SW480 (cell line): Measurements from ENCODE around the gene ZNF304.
A peak's percentile ranks its signal among the peaks of the same experiment; 100 is the strongest.

Experiments used
- DNase-seq: peaks from one replicate; pipeline ENCODE4 v3.0.0-alpha.2; 2016; ENCODE audit warnings: low spot score

The ZNF304 gene

DNA sequence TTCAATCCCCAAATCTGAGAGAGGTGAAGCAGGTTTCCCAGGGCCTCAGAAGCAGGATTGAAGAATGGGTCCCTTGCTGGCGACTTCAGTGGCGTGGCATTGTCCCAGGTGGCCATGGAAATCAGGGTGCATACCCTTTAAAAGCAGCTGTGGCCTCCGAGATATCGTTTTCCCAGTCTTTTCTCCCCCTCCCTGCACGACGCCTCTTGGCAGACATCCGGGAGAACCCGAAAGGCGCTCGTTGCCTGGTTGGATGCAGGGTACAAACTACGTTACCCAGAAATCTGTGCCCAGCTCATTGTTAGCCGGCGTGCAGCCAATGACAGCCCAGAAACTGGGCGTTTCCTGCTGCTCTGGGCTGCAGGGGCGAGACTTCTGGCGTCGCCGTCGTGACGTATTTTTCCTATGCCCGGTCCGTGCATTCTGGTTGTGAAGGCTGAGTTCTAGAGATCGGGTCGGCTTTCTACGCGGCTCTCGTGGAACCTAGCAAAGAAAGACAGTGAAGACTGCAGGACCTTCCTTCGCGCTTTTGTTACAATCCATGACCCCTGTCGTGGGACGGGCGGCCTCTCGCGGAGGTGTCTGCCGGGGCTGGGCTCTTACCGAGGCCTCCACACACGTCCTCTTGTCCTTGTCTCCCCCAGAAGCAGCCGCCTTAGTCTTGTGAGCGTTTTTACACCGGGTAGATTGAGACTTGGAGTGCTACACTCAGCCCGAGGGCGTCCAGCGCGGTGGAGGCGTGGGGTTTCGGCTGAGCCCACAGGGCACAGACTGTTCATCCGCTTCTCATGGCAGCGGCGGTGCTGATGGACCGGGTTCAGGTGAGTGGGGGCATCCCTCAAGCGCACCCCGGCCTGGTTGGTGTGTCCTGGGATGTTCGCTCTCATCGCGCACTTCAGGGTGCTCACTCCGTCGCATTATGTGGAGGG is at the start of gene ZNF304:
ZNF304 (plus strand) TSS at position 395 of the 929 bp plus-strand sequence; CDS start at position 789, 394 bp downstream.
- DNase-seq: no peak

GRCh38 chr19:57302020-57302465 is 49.0 kb upstream of the ZNF304 start:
- no peak for DNase-seq

DNA sequence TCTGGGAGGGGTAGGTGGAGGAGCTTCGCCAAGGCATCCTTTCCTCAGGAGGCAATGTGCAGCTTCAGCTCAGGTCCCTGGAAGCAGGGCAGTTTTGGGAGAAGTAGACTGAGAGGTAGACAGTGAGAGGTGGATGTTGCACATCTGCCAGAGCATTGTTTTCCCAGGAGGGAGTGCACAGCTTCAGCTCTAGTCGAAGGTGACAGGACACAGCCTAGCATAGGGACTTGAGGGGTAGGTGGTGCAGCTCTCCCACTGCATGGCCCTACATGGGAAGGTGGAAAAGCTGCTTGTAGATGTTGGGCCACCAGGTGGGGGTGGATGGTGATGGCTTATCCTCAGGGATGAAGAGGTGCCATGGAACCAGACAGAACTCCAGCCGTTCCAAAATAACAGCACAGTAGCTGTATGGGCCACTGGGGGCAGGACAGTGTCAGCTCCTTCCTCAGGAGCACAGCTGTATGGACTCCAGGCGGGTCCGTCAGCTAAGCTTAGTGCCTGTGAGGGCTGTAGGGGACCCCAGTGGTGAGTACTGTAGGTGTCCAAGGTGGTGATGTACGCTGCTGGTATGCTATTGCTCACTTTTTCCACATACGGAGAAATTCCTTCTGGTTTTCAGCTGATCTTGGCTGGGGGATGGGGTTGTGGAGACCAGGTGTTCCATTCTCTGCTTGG is 48.2 kb upstream of the ZNF304 start:
- no peak for DNase-seq

- no peak for DNase-seq
Measured at GRCh38 chr19:57305056-57305455, 46.0 kb upstream of the ZNF304 start.

DNA sequence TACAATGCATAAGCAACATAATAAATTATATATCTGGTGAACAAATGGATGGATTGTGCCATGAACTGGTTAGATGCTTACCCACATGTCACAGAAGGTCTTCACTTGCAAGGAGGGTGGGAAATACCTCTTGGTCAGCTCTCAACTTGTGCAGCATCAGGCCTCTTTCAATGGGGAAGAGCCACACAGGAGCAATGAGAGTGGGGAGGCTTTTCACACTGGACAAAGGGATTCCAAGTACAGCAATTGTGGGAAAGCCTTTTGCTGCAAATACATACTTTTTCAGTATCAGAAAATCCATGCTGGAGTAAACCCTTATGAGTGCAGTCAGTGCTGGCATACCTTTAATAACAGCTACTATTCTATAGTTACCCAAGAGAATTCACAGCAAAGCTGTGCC is 42.6 kb upstream of the ZNF304 start:
- no peak for DNase-seq

- DNase-seq: no peak
Measured at GRCh38 chr19:57310792-57311191, 40.3 kb upstream of the ZNF304 start.

DNA sequence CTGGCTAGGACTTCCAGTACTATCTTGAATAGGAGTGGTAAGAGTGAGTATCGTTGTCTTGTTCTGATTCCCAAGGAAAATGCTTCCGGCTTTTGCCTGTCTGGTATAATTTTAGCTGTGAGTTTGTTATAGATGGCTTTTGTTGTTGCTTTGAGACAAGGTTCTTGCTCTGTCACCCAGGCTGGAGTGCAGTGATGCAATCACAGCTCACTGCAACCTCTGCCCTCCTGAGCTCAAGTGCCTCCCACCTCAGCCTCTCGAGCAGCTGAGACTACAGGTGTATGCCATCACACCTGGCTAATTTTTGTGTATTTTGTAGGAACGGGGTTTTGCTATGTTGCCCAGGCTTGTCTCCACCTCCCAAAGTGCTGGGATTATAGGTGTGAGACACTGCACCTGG is 36.9 kb upstream of the ZNF304 start:
- DNase-seq: no peak

DNA sequence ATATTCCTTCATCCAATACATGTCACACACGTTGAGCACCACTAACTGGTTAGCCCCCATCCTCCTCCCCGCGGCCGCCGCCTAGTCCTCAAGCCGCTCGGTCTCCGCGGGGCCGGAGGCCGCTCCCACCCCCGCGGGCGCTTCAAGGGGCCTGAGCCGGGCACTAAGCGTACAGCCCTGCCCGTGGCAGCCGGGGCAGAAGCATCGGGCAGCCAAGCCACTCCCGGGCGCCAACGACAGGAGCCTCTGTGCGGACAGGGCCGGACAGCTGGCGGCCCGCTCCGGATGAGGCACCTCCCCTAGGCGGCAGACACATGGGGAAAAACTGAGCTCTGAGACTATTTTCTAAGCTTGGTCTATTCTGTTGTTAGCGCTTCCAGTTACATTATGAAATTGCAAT is 33.6 kb upstream of the ZNF304 start:
- no peak for DNase-seq

DNA sequence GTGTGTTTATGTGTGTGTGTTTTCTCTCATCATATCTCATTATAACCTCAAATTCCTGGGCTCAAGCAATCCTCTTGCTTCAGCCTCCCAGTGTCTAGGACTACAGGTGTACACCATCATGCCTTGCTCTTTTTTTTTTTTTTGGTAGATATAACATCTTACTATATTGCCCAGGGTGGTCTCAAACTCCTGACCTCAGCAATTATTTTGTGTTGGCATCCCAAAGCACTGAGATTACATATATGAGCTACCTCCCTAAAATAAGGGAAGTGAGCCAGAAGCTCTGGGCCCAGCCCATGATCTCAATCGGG is 31.2 kb upstream of the ZNF304 start:
- DNase-seq: no peak

- peak; percentile 91 for DNase-seq
Measured at GRCh38 chr19:57320180-57321084, 30.6 kb upstream of the ZNF304 start, which contains the start of gene ZNF543. ZNF543 (plus strand) TSS chr19:57320472; CDS start chr19:57320854, 382 bp downstream.

DNA sequence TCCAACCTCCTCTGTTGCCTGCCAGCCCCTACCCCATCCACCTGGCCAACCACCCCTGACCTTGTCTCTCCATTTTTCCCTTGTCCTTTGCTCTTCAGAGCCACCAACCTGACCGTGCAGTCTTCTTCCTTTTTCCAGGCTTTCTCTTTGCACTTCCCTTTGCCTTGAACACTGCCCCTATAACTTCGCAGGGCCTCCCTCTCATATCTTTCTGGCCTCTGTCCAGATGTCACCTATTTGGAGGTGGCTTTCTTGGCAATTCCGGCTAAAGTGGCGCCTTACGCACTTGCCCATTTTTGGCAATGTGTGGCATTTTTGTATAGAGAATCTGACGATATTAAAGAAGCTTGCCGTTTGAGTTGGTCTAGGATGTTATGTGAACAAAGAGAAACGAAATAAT is 30.0 kb upstream of the ZNF304 start:
- no peak for DNase-seq

- DNase-seq: no peak
Measured at GRCh38 chr19:57321751-57322150, 29.3 kb upstream of the ZNF304 start.

DNA sequence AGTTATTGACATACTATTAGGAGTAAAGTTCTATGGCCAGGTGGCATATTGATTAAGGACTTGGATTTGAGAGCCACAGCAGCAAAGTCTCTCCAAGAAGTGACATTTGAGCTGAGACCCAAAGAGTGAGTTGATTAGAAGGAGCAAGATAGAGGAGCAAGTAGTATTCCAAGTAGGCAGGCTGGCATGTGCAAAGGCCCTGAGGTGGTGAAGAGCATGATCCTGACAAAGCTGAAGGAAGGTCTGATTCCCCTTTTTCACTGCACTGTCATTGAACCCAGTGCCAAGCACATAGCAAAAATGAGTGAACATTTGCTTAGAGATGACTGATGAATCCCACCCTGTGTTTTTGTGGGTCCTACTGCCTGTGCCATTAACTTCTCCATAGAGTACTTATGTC is 26.1 kb upstream of the ZNF304 start:
- DNase-seq: no peak

GRCh38 chr19:57327993-57328392 is 23.1 kb upstream of the ZNF304 start:
- DNase-seq: no peak

DNA sequence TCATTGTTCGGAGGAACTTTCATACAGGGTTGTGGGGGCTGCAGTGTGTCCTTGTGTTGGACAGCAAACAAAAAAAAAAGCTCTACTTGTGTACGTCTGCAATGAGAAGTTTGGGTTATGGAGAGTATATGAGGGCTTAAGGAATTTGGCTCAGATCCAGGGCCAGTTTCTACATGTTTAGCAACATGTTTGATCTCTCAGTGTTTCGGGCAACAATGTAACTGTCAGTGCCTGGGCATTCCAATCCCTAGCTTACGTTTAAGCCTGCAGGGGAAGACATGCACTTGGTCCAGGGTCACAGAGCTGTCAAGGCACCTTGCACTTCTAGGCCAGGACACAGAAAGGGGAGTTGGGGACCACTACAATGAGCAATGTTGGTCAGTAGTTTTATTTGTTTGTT is 16.9 kb upstream of the ZNF304 start:
- no peak for DNase-seq

- DNase-seq: no peak
Measured at GRCh38 chr19:57338877-57339276, 12.2 kb upstream of the ZNF304 start.

- DNase-seq: no peak
Measured at GRCh38 chr19:57342582-57342981, 8.5 kb upstream of the ZNF304 start.

DNA sequence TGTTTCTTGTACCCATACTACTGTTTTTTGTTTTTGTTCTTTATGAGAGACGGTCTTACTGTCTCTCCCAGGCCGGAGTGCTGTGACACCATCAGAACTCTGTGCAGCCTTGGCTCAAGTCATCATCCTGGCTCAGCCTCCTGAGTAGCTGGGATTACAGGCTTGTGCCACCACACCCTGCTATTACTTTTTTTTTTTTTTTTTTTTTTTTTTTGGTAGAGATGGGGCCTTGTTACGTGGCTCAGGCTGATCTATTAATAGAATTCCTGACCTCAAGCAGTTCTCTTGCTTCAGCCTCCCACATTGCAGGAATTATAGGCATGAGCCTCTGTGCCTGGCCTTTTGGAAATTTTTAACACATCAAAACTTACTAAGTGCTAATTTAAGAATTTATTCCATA is 2.9 kb upstream of the ZNF304 start:
- no peak for DNase-seq

- DNase-seq: no peak
Measured at GRCh38 chr19:57351867-57352266, 796 bp downstream of the ZNF304 start.

GRCh38 chr19:57355916-57356315 is 4.8 kb downstream of the ZNF304 start:
- DNase-seq: no peak

GRCh38 chr19:57357406-57357805 is 6.3 kb downstream of the ZNF304 start:
- no peak for DNase-seq

GRCh38 chr19:57359300-57359699 is 8.2 kb downstream of the ZNF304 start:
- DNase-seq: no peak
